Upper lobe of left lung (tissue), 4 donors: ENCODE measurements around the gene GRAMD4.

ENCODE experiments used
- POLR2AphosphoS5 ChIP-seq, 2 donors: sonication (generic); formaldehyde crosslinking; IDR thresholded peaks; one replicate each; pipeline ENCODE4 v1.5.1; 2017; ENCODE audit warnings: antibody characterized with exemption in 2 of 2
- TF ChIP-seq, protein P1 (sequence below), 6 experiments: fragments of 450-650 bp in 4 of 6; fragments of 200-600 bp in 2 of 6; sonication (generic) in 2 of 6; IDR thresholded peaks; one replicate each; pipeline ENCODE4 v1.5.1; 2016 to 2019; ENCODE audit warnings: antibody characterized with exemption in 6 of 6

DNA sequence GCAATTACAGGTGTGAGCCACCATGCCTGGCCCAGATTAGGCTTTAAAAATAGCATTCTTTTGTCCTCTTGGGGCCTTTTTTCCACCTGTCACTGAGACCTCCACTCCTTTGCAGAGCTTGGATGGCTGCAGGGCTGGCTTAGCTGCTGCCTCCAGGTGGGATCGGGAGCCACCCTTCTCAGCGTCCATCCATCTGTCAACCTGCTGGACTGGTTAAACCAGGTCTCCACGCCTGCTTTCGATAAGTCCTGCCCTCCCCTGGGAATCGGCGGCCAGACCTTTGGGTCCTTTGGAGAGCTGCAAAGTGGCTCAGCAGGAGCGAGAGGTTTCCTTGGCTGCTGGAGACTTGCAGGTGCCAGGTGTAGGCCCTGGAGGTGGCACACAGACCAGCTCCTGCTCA, 23.4 kb upstream of the GRAMD4 start:
- TF ChIP-seq POLR2AphosphoS5 (IDR thresholded peaks at IDR 0.05): peak in 1 of 2 donors; percentile 19
- TF ChIP-seq, protein P1, sequence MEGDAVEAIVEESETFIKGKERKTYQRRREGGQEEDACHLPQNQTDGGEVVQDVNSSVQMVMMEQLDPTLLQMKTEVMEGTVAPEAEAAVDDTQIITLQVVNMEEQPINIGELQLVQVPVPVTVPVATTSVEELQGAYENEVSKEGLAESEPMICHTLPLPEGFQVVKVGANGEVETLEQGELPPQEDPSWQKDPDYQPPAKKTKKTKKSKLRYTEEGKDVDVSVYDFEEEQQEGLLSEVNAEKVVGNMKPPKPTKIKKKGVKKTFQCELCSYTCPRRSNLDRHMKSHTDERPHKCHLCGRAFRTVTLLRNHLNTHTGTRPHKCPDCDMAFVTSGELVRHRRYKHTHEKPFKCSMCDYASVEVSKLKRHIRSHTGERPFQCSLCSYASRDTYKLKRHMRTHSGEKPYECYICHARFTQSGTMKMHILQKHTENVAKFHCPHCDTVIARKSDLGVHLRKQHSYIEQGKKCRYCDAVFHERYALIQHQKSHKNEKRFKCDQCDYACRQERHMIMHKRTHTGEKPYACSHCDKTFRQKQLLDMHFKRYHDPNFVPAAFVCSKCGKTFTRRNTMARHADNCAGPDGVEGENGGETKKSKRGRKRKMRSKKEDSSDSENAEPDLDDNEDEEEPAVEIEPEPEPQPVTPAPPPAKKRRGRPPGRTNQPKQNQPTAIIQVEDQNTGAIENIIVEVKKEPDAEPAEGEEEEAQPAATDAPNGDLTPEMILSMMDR (IDR thresholded peaks at IDR 0.05): peak in 4 of 6 experiments; percentile 24 to 54 (median 38)
